ENCODE data around the gene CDC5L.

- TF ChIP-seq CTCF (IDR thresholded peaks at IDR 0.05; ENCODE audit: insufficient read depth, low read depth, low read length) (peak; percentile 82), EZH2 (IDR thresholded peaks at IDR 0.05; ENCODE audit: insufficient read depth, low read length) (no peak)
Observed at GRCh38 chr6:44431118-44431725, 43.7 kb downstream of the CDC5L start.
